MM.1S (cell line): Measurements from ENCODE around the gene IL1A.

ENCODE experiments used
- DNase-seq: peaks from one replicate; pipeline ENCODE4 v3.0.0-alpha.2; 2015
- H2AFZ ChIP-seq: fragments of 300-600 bp; sonication (generic); 2 replicates; pipeline ENCODE4 v1.6.0; 2016; ENCODE audit warnings: antibody characterized with exemption, low read length
- H3F3A ChIP-seq: fragments of 300-600 bp; sonication (generic); 2 replicates; pipeline ENCODE4 v1.6.1; 2016; ENCODE audit warnings: mild to moderate bottlenecking, antibody characterized with exemption, low read length, moderate library complexity, mixed read lengths; ENCODE audit not compliant: insufficient read depth
- H3K27ac ChIP-seq: fragments of 300-600 bp; sonication (generic); 2 replicates; pipeline ENCODE4 v1.5.1; 2016; ENCODE audit warnings: mild to moderate bottlenecking, low read length
- H3K27me3 ChIP-seq: fragments of 300-600 bp; sonication (generic); replicated peaks from 2 replicates; pipeline ENCODE4 v1.6.0; 2016; ENCODE audit warnings: low read length; ENCODE audit not compliant: insufficient read depth
- H3K36me3 ChIP-seq: fragments of 300-600 bp; sonication (generic); replicated peaks from 2 replicates; pipeline ENCODE4 v1.6.1; 2016; ENCODE audit warnings: mild to moderate bottlenecking, low read length, mixed read lengths; ENCODE audit not compliant: insufficient read depth
- H3K4me1 ChIP-seq: fragments of 300-600 bp; sonication (generic); 2 replicates; pipeline ENCODE4 v1.6.1; 2016; ENCODE audit warnings: low read length, mixed read lengths
- H3K4me2 ChIP-seq: fragments of 300-600 bp; sonication (generic); 2 replicates; pipeline ENCODE4 v1.6.0; 2016; ENCODE audit warnings: low read depth, low read length
- H3K4me3 ChIP-seq: fragments of 300-600 bp; sonication (generic); 2 replicates; pipeline ENCODE4 v1.5.1; 2016; ENCODE audit warnings: low read length, mixed read lengths
- H3K79me2 ChIP-seq: fragments of 300-600 bp; sonication (generic); 2 replicates; pipeline ENCODE4 v1.6.1; 2016; ENCODE audit warnings: mixed run types, low read length, mixed read lengths
- H3K9ac ChIP-seq: fragments of 300-600 bp; sonication (generic); 2 replicates; pipeline ENCODE4 v1.6.1; 2016; ENCODE audit warnings: low read length, mixed read lengths
- H3K9me2 ChIP-seq: fragments of 300-600 bp; sonication (generic); replicated peaks from 2 replicates; pipeline ENCODE4 v1.6.1; 2016; ENCODE audit warnings: mild to moderate bottlenecking, low read length, mixed read lengths; ENCODE audit not compliant: insufficient read depth
- H3K9me3 ChIP-seq: fragments of 300-600 bp; sonication (generic); replicated peaks from 2 replicates; pipeline ENCODE4 v1.6.1; 2016; ENCODE audit warnings: mild to moderate bottlenecking, low read length, mixed read lengths; ENCODE audit not compliant: insufficient read depth
- H4K20me1 ChIP-seq: fragments of 300-600 bp; sonication (generic); 2 replicates; pipeline ENCODE4 v1.6.1; 2016; ENCODE audit warnings: mild to moderate bottlenecking, low read length, moderate library complexity, mixed read lengths; ENCODE audit not compliant: insufficient read depth
- CTCF ChIP-seq: fragments of 300-600 bp; sonication (generic); IDR thresholded peaks from 2 replicates; pipeline ENCODE4 v1.5.1; 2016; ENCODE audit warnings: antibody characterized with exemption, low read length, mixed read lengths
- EZH2 ChIP-seq: fragments of 300-600 bp; sonication (generic); optimal IDR thresholded peaks from 2 replicates; pipeline ENCODE3; 2017; ENCODE audit warnings: low read depth, mild to moderate bottlenecking, antibody characterized with exemption, low read length, mixed read lengths
- EZH2phosphoT487 ChIP-seq: fragments of 300-600 bp; sonication (generic); IDR thresholded peaks from 2 replicates; pipeline ENCODE4 v1.6.1; 2018; ENCODE audit warnings: antibody characterized with exemption, low read length

Gene IL1A

GRCh38 chr2:112787729-112788393, 3.6 kb upstream of the IL1A start:
- Histone ChIP-seq H3K79me2 (no peaks in the 10 kb centered on the region), H3K27ac (no peak overlapping the region), H3K36me3 (no peaks in the 10 kb centered on the region), H3F3A (no peaks in the 10 kb centered on the region), H3K4me2 (no peak overlapping the region), H2AFZ (no peak overlapping the region), H3K9ac (no peak overlapping the region), H3K4me3 (no peak overlapping the region), H3K4me1 (no peaks in the 10 kb centered on the region), H3K9me3 (no peaks in the 10 kb centered on the region), H4K20me1 (no peaks in the 10 kb centered on the region), H3K9me2 (no peaks in the 10 kb centered on the region), H3K27me3 (no peaks in the 10 kb centered on the region)
- TF ChIP-seq EZH2 (no peak), CTCF (no peak), EZH2phosphoT487 (no peak)
- no peak for DNase-seq

DNA sequence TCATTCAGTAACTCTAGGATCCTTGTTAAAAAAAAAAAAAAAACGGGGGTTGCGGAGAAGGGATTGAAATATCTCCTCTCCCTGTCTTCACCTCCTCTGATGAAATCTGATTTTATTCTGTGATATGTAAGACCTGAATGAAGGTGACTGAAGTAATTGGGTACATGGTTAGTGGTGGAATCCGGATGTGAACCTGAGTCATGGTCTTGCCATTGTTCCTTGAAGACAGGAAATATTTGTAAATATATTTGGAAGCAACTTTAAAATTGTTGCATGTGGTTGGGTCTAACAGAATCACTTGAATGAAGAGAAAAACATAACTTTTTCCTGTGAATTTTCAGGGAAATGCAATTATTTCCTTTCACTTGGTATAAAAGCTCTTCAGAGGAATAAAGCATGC, 3.0 kb upstream of the IL1A start:
- H3K27ac ChIP-seq: no peak overlapping the region
- H3K9ac ChIP-seq: no peak overlapping the region
- no peaks in the 10 kb centered on the region for H3K36me3 ChIP-seq
- no peak overlapping the region for H3K4me3 ChIP-seq
- H3K9me3 ChIP-seq: no peaks in the 10 kb centered on the region
- H3K4me2 ChIP-seq: no peak overlapping the region
- no peak overlapping the region for H2AFZ ChIP-seq
- H3K27me3 ChIP-seq: no peaks in the 10 kb centered on the region
- no peak for DNase-seq
- H4K20me1 ChIP-seq: no peaks in the 10 kb centered on the region
- H3K9me2 ChIP-seq: no peaks in the 10 kb centered on the region
- H3F3A ChIP-seq: no peaks in the 10 kb centered on the region
- no peaks in the 10 kb centered on the region for H3K79me2 ChIP-seq
- TF ChIP-seq EZH2phosphoT487 (no peak), EZH2 (no peak), CTCF (no peak)
- no peaks in the 10 kb centered on the region for H3K4me1 ChIP-seq

DNA sequence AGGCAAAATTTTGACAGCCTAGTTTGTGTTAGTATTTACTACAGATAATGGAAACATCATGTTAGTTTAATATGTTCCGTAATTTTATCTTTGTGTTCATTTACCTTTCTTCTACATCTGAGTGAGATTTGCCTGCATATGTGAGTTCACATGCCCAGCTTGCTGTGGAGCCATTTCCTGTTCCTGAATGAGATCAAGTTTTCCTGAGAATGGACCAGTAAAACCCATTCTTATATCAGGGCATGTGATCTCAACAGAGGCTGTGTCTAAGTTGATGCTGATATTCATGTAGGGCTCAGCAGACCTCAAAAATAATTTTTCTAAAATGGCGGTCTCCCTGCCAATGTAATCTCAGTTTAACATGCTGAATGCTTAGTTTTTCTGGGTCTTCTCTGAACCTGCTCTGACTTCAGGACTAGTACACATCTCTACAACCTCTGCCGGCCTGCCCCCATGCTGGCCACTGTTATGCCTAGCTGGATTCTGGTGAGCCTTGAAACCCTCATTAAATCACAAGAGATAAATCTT, 1.0 kb downstream of the IL1A start:
- Histone ChIP-seq H3K27ac (no peak overlapping the region), H3K27me3 (no peaks in the 10 kb centered on the region), H3K36me3 (no peaks in the 10 kb centered on the region), H3K9ac (no peak overlapping the region), H3K79me2 (no peaks in the 10 kb centered on the region), H3F3A (no peaks in the 10 kb centered on the region), H3K4me1 (no peaks in the 10 kb centered on the region), H3K4me2 (no peak overlapping the region), H4K20me1 (no peaks in the 10 kb centered on the region), H3K4me3 (no peak overlapping the region), H2AFZ (no peak overlapping the region), H3K9me2 (no peaks in the 10 kb centered on the region), H3K9me3 (no peaks in the 10 kb centered on the region)
- no peak for TF ChIP-seq CTCF
- no peak for TF ChIP-seq EZH2
- TF ChIP-seq EZH2phosphoT487: no peak
- no peak for DNase-seq
